ENCODE data around the gene PSMD4.

PSMD4 gene

GRCh38 chr1:151292207-151293030, 37.9 kb downstream of the PSMD4 start:
- TF ChIP-seq CREB1 (IDR thresholded peaks at IDR 0.05; ENCODE audit: low read depth) (no peak), EP300 (IDR thresholded peaks at IDR 0.05; ENCODE audit: borderline replicate concordance) (no peak), EGR1 (IDR thresholded peaks at IDR 0.05) (no peak), YY1 (IDR thresholded peaks at IDR 0.05; ENCODE audit: low read depth) (no peak), CEBPB (IDR thresholded peaks at IDR 0.05) (no peak), TEAD4 (IDR thresholded peaks at IDR 0.05) (no peak), TCF12 (IDR thresholded peaks at IDR 0.05; ENCODE audit: low read depth) (no peak), ZBTB7A (IDR thresholded peaks at IDR 0.05; ENCODE audit: low read depth) (no peak), FOXM1 (IDR thresholded peaks at IDR 0.05; ENCODE audit: borderline replicate concordance, low read depth) (no peak), TAF1 (IDR thresholded peaks at IDR 0.05; ENCODE audit: low read depth) (no peak), NFIC (IDR thresholded peaks at IDR 0.05) (no peak), MAX (IDR thresholded peaks at IDR 0.05) (no peak), RAD21 (IDR thresholded peaks at IDR 0.05; ENCODE audit: low read depth) (no peak)
- TF ChIP-seq, protein P1, sequence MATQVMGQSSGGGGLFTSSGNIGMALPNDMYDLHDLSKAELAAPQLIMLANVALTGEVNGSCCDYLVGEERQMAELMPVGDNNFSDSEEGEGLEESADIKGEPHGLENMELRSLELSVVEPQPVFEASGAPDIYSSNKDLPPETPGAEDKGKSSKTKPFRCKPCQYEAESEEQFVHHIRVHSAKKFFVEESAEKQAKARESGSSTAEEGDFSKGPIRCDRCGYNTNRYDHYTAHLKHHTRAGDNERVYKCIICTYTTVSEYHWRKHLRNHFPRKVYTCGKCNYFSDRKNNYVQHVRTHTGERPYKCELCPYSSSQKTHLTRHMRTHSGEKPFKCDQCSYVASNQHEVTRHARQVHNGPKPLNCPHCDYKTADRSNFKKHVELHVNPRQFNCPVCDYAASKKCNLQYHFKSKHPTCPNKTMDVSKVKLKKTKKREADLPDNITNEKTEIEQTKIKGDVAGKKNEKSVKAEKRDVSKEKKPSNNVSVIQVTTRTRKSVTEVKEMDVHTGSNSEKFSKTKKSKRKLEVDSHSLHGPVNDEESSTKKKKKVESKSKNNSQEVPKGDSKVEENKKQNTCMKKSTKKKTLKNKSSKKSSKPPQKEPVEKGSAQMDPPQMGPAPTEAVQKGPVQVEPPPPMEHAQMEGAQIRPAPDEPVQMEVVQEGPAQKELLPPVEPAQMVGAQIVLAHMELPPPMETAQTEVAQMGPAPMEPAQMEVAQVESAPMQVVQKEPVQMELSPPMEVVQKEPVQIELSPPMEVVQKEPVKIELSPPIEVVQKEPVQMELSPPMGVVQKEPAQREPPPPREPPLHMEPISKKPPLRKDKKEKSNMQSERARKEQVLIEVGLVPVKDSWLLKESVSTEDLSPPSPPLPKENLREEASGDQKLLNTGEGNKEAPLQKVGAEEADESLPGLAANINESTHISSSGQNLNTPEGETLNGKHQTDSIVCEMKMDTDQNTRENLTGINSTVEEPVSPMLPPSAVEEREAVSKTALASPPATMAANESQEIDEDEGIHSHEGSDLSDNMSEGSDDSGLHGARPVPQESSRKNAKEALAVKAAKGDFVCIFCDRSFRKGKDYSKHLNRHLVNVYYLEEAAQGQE (IDR thresholded peaks at IDR 0.05; ENCODE audit: low read depth): no peak
- TF ChIP-seq, protein P2, sequence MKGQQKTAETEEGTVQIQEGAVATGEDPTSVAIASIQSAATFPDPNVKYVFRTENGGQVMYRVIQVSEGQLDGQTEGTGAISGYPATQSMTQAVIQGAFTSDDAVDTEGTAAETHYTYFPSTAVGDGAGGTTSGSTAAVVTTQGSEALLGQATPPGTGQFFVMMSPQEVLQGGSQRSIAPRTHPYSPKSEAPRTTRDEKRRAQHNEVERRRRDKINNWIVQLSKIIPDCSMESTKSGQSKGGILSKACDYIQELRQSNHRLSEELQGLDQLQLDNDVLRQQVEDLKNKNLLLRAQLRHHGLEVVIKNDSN (IDR thresholded peaks at IDR 0.05): no peak

DNA sequence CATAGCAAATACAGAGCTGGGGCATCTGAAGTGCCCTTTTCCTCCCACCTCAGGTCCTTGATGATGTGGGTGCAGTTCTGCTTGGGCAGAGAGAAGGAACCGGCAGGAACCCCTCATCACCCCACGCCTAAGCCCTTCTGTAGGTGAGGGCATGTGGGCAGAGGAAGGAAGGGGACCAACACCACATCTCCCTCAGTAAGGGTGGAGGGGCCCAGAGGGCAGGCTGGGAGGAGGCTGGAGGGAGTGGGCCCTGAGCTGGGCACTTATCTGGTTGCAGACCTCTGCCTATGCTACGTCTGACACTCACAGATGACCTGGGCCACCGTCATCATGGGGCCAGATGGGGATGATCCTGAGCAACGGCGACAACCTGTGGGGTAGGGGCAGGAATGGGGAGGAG, 38.6 kb downstream of the PSMD4 start:
- TF ChIP-seq TEAD4 (IDR thresholded peaks at IDR 0.05) (no peak), TCF12 (IDR thresholded peaks at IDR 0.05; ENCODE audit: low read depth) (no peak), NFIC (IDR thresholded peaks at IDR 0.05) (no peak), TAF1 (IDR thresholded peaks at IDR 0.05; ENCODE audit: low read depth) (no peak), EGR1 (IDR thresholded peaks at IDR 0.05) (no peak), ZBTB7A (IDR thresholded peaks at IDR 0.05; ENCODE audit: low read depth) (no peak), EP300 (IDR thresholded peaks at IDR 0.05; ENCODE audit: borderline replicate concordance) (no peak), FOXM1 (IDR thresholded peaks at IDR 0.05; ENCODE audit: borderline replicate concordance, low read depth) (no peak), RAD21 (IDR thresholded peaks at IDR 0.05; ENCODE audit: low read depth) (no peak), MAX (IDR thresholded peaks at IDR 0.05) (no peak), YY1 (IDR thresholded peaks at IDR 0.05; ENCODE audit: low read depth) (no peak), CEBPB (IDR thresholded peaks at IDR 0.05) (no peak), CREB1 (IDR thresholded peaks at IDR 0.05; ENCODE audit: low read depth) (no peak)
- TF ChIP-seq, protein P2 (IDR thresholded peaks at IDR 0.05): no peak
- TF ChIP-seq, protein P1 (IDR thresholded peaks at IDR 0.05; ENCODE audit: low read depth): no peak

- TF ChIP-seq NFIC (IDR thresholded peaks at IDR 0.05) (no peak), YY1 (IDR thresholded peaks at IDR 0.05; ENCODE audit: low read depth) (no peak), TCF12 (IDR thresholded peaks at IDR 0.05; ENCODE audit: low read depth) (no peak), EGR1 (IDR thresholded peaks at IDR 0.05) (no peak), CREB1 (IDR thresholded peaks at IDR 0.05; ENCODE audit: low read depth) (no peak), ZBTB7A (IDR thresholded peaks at IDR 0.05; ENCODE audit: low read depth) (no peak)
Measured at GRCh38 chr1:151294742-151295462, 40.4 kb downstream of the PSMD4 start.

DNA sequence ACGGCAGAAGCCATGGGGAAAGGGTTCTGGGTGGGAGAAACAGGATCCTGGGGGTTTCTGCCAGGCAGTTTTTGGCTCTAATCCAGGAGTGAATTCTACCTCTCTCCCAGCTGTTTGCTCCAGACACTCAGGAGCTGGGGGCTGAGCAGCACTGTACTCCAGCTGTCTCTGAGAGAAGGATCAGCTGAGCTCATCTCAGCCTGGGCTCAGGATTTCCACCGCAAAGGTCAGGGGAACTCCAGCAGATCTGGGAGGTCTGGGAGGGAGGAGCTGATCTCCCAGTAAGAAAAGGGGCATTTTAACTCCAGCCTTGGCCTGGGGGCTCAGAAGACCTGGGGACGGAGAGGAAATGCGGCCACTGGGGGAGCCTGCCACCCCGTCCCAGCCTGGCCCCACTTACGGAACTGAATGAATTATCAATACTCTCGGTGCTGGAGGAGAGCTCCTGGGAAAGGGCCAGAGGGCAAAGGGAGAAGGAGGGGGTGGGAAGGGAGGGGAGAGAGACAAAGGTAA, 55.3 kb downstream of the PSMD4 start:
- no peak for TF ChIP-seq RAD21 (IDR thresholded peaks at IDR 0.05; ENCODE audit: low read depth)
- TF ChIP-seq, protein P1 (IDR thresholded peaks at IDR 0.05; ENCODE audit: low read depth): no peak
- TF ChIP-seq ZBTB7A (IDR thresholded peaks at IDR 0.05; ENCODE audit: low read depth): no peak
- TF ChIP-seq NFIC (IDR thresholded peaks at IDR 0.05): no peak
- no peak for TF ChIP-seq MAX (IDR thresholded peaks at IDR 0.05)
- TF ChIP-seq TEAD4 (IDR thresholded peaks at IDR 0.05): no peak
- no peak for TF ChIP-seq TCF12 (IDR thresholded peaks at IDR 0.05; ENCODE audit: low read depth)
- TF ChIP-seq CEBPB (IDR thresholded peaks at IDR 0.05): no peak
- TF ChIP-seq, protein P2 (IDR thresholded peaks at IDR 0.05): no peak
- TF ChIP-seq CREB1 (IDR thresholded peaks at IDR 0.05; ENCODE audit: low read depth): no peak
- no peak for TF ChIP-seq EP300 (IDR thresholded peaks at IDR 0.05; ENCODE audit: borderline replicate concordance)
- no peak for TF ChIP-seq FOXM1 (IDR thresholded peaks at IDR 0.05; ENCODE audit: borderline replicate concordance, low read depth)
- TF ChIP-seq YY1 (IDR thresholded peaks at IDR 0.05; ENCODE audit: low read depth): no peak
- no peak for TF ChIP-seq TAF1 (IDR thresholded peaks at IDR 0.05; ENCODE audit: low read depth)
- no peak for TF ChIP-seq EGR1 (IDR thresholded peaks at IDR 0.05)

All from Ishikawa (cell line).